GM23248 (cell line): ENCODE measurements around the gene EHBP1. TPM values are rescaled to one million over a fixed set of nuclear protein-coding genes. Genes with fewer than 3 reads are reported as not detected.

ENCODE experiments used
- DNase-seq: peaks from one replicate; pipeline ENCODE4 v3.0.0-alpha.2; 2015
- H2AFZ ChIP-seq: fragments of 200-600 bp; sonication (generic); 2 replicates; pipeline ENCODE4 v1.6.1; 2016; ENCODE audit warnings: antibody characterized with exemption
- H3F3A ChIP-seq: fragments of 200-600 bp; sonication (generic); 2 replicates; pipeline ENCODE4 v1.6.1; 2016; ENCODE audit warnings: mild to moderate bottlenecking, antibody characterized with exemption, mixed run types; ENCODE audit not compliant: insufficient read depth
- H3K27ac ChIP-seq: fragments of 200-600 bp; sonication (generic); 2 replicates; pipeline ENCODE4 v1.5.1; 2016; ENCODE audit warnings: mild to moderate bottlenecking
- H3K27me3 ChIP-seq: fragments of 200-600 bp; sonication (generic); replicated peaks from 2 replicates; pipeline ENCODE4 v1.6.1; 2016; ENCODE audit warnings: mild to moderate bottlenecking; ENCODE audit not compliant: insufficient read depth
- H3K36me3 ChIP-seq: fragments of 200-600 bp; sonication (generic); 2 replicates; pipeline ENCODE4 v1.6.1; 2016; ENCODE audit warnings: low read depth, mild to moderate bottlenecking
- H3K4me1 ChIP-seq: fragments of 200-600 bp; sonication (generic); 2 replicates; pipeline ENCODE4 v1.6.1; 2016; ENCODE audit warnings: mild to moderate bottlenecking; ENCODE audit not compliant: insufficient read depth
- H3K4me2 ChIP-seq: fragments of 200-600 bp; sonication (generic); one replicate; pipeline ENCODE4 v1.6.1; 2016; ENCODE audit warnings: mild to moderate bottlenecking; ENCODE audit not compliant: unreplicated experiment
- H3K4me3 ChIP-seq: fragments of 200-600 bp; sonication (generic); 2 replicates; pipeline ENCODE4 v1.5.1; 2016; ENCODE audit warnings: mild to moderate bottlenecking
- H3K79me2 ChIP-seq: fragments of 200-600 bp; sonication (generic); 2 replicates; pipeline ENCODE4 v1.6.1; 2016; ENCODE audit warnings: mild to moderate bottlenecking; ENCODE audit not compliant: insufficient read depth
- H3K9ac ChIP-seq: fragments of 200-600 bp; sonication (generic); 2 replicates; pipeline ENCODE4 v1.6.1; 2016; ENCODE audit warnings: mild to moderate bottlenecking
- H3K9me2 ChIP-seq: fragments of 200-600 bp; sonication (generic); 2 replicates; pipeline ENCODE4 v1.6.1; 2016; ENCODE audit warnings: mixed run types, mild to moderate bottlenecking, moderate library complexity; ENCODE audit not compliant: insufficient read depth
- H3K9me3 ChIP-seq: fragments of 200-600 bp; sonication (generic); one replicate; pipeline ENCODE4 v1.6.1; 2017; ENCODE audit warnings: low read depth
- H4K20me1 ChIP-seq: fragments of 200-600 bp; sonication (generic); 2 replicates; pipeline ENCODE4 v1.6.0; 2016; ENCODE audit not compliant: insufficient read depth
- EZH2 ChIP-seq: fragments of 200-600 bp; sonication (generic); IDR thresholded peaks from 2 replicates; pipeline ENCODE4 v1.6.1; 2018; ENCODE audit warnings: antibody characterized with exemption, mild to moderate bottlenecking; ENCODE audit not compliant: insufficient read depth, poor library complexity, severe bottlenecking
- EZH2phosphoT487 ChIP-seq: fragments of 200-600 bp; sonication (generic); IDR thresholded peaks from 2 replicates; pipeline ENCODE4 v1.6.1; 2018; ENCODE audit warnings: antibody characterized with exemption, moderate library complexity, mild to moderate bottlenecking, low read depth; ENCODE audit not compliant: insufficient read depth
- WGBS, 2 experiments: methylation state at CpG; one replicate each; pipeline ENCODE4 v1.1.6; 2015 to 2017; ENCODE audit warnings: low lambda C conversion rate in 2 of 2, low coverage in 1 of 2; ENCODE audit errors: missing lambda C conversion rate in 2 of 2; 5-methylcytosine and 5-hydroxymethylcytosine counted together
- in situ Hi-C: fragments of 300-500 bp; cut with MboI; formaldehyde crosslinking; loops from 2 replicates; pipeline ENCODE4 v1.15.0; 2020
- polyA plus RNA-seq: library from polyadenylated mRNA; unstranded; fragments of >200 nt; fragmentation: Nextera tagmentation; extraction: Ambion mirVana; gene quantifications from 2 replicates; pipeline ENCODE4 v1.2.1, GENCODE V29; 2016
- total RNA-seq: library from RNA; depleted of rRNA; stranded (reverse); fragments of >200 nt; shearing (Covaris generic); gene quantifications from 2 replicates; pipeline ENCODE4 v1.2.3, GENCODE V29; 2014

Gene EHBP1
- total and polyA plus RNA-seq, 2 experiments from 2014 or later, result 41.3 to 56.8 TPM

DNA sequence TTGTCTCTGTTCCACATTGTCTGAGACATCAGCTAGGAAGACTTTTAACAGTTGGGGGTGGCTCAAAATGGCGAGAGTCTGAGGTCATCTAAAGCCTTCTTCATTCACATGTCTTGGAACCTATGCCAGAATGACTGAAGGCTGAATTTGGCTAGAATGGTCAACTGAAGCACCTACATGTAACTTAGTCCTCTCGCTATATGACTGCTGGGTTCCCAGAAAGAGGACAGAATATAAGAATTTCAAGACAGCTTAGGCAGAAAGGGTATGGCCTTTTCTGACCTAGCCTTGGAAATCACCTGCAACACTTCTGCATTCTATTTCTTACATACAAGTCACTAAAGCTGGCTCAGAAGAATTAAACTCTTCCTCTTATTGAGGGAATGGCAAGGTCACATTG lies 269.5 kb downstream of the EHBP1 start:
- in situ Hi-C loops, result no loop called here
- Histone ChIP-seq H3K4me2 (no peak overlapping the region), H3K9me3 (no peaks in the 10 kb centered on the region), H3K27me3 (no peaks in the 10 kb centered on the region), H4K20me1 (no peaks in the 10 kb centered on the region), H3F3A (no peaks in the 10 kb centered on the region), H3K36me3 (peaks cover 46% of the 10 kb centered on the region), H3K79me2 (no peaks in the 10 kb centered on the region), H3K9me2 (no peaks in the 10 kb centered on the region), H3K4me3 (no peak overlapping the region), H3K27ac (no peak overlapping the region), H2AFZ (no peak overlapping the region), H3K9ac (no peak overlapping the region), H3K4me1 (no peaks in the 10 kb centered on the region)
- no peak for DNase-seq
- TF ChIP-seq EZH2, result no peak
- no peak for TF ChIP-seq EZH2phosphoT487
- WGBS, 2 experiments, result 100% methylated on average over 2 of the region's 2 CpGs

DNA sequence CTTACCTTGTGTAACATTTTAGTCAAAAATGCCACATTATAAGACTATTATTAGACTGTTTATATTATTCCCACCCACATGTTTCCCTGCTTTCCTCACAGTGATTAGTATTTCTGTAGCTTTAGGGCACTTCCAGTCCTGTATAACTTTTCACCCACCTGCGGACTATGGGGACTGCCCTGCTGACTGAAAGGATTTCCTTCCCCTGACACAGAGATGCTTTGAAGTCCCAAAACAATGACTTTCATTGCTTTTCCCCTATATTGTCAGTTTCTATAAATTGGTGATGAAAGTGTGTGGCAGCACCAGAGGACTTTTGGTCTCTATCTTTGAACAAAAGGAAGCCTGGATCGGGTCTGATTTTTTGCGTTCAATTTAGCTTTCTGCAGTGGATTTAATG lies 286.1 kb downstream of the EHBP1 start:
- H2AFZ ChIP-seq, result no peak overlapping the region
- H3K9me2 ChIP-seq, result no peaks in the 10 kb centered on the region
- in situ Hi-C loops, result no loop called here
- no peak overlapping the region for H3K4me3 ChIP-seq
- H3K9me3 ChIP-seq, result no peaks in the 10 kb centered on the region
- peaks cover 62% of the 10 kb centered on the region for H3K36me3 ChIP-seq
- no peak overlapping the region for H3K27ac ChIP-seq
- DNase-seq, result no peak
- H3K4me1 ChIP-seq, result no peaks in the 10 kb centered on the region
- TF ChIP-seq EZH2 (no peak), EZH2phosphoT487 (no peak)
- no peaks in the 10 kb centered on the region for H3K79me2 ChIP-seq
- no peaks in the 10 kb centered on the region; the same call in 1 of the 2 replicates for H3F3A ChIP-seq
- H3K4me2 ChIP-seq, result no peak overlapping the region
- 94 to 96% methylated on average over 3 of the region's 3 CpGs for WGBS, 2 experiments
- H4K20me1 ChIP-seq, result no peaks in the 10 kb centered on the region
- no peak overlapping the region for H3K9ac ChIP-seq
- H3K27me3 ChIP-seq, result no peaks in the 10 kb centered on the region

DNA sequence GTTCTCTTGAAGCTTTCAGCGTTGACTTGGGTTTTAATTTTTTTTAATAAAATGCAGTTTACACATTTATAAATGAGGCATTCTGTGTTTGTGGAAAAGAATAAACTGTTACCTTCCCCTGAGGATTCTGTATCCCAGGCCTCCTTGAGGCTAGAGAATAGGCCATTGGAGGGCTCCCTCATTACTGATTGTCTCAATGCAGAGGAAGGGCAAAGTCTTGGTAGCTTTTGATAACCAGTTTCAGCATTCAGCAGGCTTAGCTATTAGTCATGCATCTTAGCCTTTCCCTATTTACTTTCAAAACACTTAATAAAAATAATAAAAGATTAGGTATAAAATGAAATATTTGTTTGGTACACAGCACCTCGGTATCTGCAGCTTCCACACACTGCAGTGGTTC lies 287.0 kb downstream of the EHBP1 start:
- H3K9me2 ChIP-seq, result no peaks in the 10 kb centered on the region
- no peak overlapping the region for H3K4me3 ChIP-seq
- no peak overlapping the region for H3K27ac ChIP-seq
- H3F3A ChIP-seq, result peaks cover 4% of the 10 kb centered on the region; the same call in 1 of the 2 replicates
- no peak overlapping the region for H3K4me2 ChIP-seq
- H3K36me3 ChIP-seq, result peaks cover 64% of the 10 kb centered on the region
- no peaks in the 10 kb centered on the region for H3K9me3 ChIP-seq
- no peaks in the 10 kb centered on the region for H3K79me2 ChIP-seq
- no peak for DNase-seq
- H3K27me3 ChIP-seq, result no peaks in the 10 kb centered on the region
- H4K20me1 ChIP-seq, result no peaks in the 10 kb centered on the region
- WGBS, 2 experiments, result 96 to 100% methylated on average over 2 of the region's 2 CpGs
- no peak overlapping the region for H2AFZ ChIP-seq
- in situ Hi-C loops, result no loop called here
- TF ChIP-seq EZH2 (no peak), EZH2phosphoT487 (no peak)
- H3K4me1 ChIP-seq, result no peaks in the 10 kb centered on the region
- no peak overlapping the region for H3K9ac ChIP-seq

DNA sequence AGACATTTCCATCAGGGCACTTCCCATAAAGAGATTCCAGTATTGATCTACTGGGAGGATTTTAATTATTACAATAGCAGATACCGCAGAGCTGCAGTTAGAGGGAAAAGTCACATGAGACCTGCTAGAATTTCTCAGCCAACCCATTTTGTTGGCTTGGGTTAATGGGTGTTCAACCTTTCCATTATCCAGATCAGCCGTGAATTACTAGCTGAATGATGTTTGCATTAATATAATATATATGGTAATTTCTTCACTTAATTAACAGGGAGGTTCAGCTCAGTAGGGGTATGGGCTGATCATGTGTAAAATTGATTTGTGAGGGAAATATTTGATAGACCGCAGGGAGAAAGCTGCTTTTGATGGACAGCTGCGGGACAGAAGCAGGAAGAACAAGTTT lies 288.7 kb downstream of the EHBP1 start:
- no peak overlapping the region for H3K4me3 ChIP-seq
- no peaks in the 10 kb centered on the region for H3K79me2 ChIP-seq
- no peaks in the 10 kb centered on the region for H3K27me3 ChIP-seq
- H3K9ac ChIP-seq, result no peak overlapping the region
- no peaks in the 10 kb centered on the region for H4K20me1 ChIP-seq
- H3K36me3 ChIP-seq, result peaks cover 51% of the 10 kb centered on the region
- peaks cover 9% of the 10 kb centered on the region for H3K4me1 ChIP-seq
- in situ Hi-C loops, result no loop called here
- no peak overlapping the region for H2AFZ ChIP-seq
- H3F3A ChIP-seq, result peaks cover 13% of the 10 kb centered on the region; the same call in 1 of the 2 replicates
- 92 to 93% methylated on average over 4 of the region's 4 CpGs for WGBS, 2 experiments
- no peak overlapping the region for H3K4me2 ChIP-seq
- H3K9me2 ChIP-seq, result no peaks in the 10 kb centered on the region
- H3K27ac ChIP-seq, result no peak overlapping the region
- TF ChIP-seq EZH2phosphoT487 (no peak), EZH2 (no peak)
- H3K9me3 ChIP-seq, result no peaks in the 10 kb centered on the region
- no peak for DNase-seq

DNA sequence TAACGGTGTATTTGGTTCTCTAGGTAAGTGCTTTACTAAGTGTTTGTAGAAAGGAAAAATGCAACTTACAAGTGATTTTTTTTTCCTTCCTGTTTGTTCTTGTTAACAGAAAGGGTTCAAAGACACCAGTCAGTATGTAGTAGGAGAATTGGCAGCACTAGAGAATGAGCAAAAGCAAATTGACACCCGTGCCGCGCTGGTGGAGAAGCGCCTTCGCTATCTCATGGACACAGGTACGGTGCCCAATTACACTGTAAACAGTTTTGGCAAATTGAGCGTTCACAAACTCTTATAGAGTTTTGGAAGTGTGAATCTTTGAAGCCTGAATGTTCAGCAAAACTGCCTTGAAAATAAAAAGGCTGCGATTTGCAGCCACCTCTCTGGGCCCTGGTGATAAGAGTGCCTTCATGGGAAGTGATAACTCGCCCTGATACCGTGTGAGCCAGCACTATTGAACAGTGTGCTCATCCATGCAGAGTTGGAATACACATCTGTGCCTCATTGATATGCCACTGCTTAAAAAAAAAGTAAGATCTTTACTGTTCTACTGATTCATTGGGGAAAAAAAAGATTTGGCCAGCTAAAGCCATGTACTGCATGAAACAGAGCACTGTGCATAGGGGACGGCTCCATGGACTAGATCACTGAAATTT lies 291.1 kb downstream of the EHBP1 start:
- TF ChIP-seq EZH2phosphoT487, result no peak
- TF ChIP-seq EZH2, result no peak
- WGBS, 2 experiments, result 92 to 95% methylated on average over 12 of the region's 12 CpGs
- peaks cover 19% of the 10 kb centered on the region; the same call in 1 of the 2 replicates for H3F3A ChIP-seq
- no peaks in the 10 kb centered on the region for H3K9me3 ChIP-seq
- H3K27ac ChIP-seq, result no peak overlapping the region
- H3K36me3 ChIP-seq, result peaks cover 41% of the 10 kb centered on the region
- no peak overlapping the region for H3K4me2 ChIP-seq
- H3K79me2 ChIP-seq, result no peaks in the 10 kb centered on the region
- H4K20me1 ChIP-seq, result no peaks in the 10 kb centered on the region
- no peak overlapping the region for H3K4me3 ChIP-seq
- H3K9ac ChIP-seq, result no peak overlapping the region
- no peak overlapping the region for H2AFZ ChIP-seq
- in situ Hi-C loops, result no loop called here
- H3K27me3 ChIP-seq, result no peaks in the 10 kb centered on the region
- H3K4me1 ChIP-seq, result peaks cover 17% of the 10 kb centered on the region
- H3K9me2 ChIP-seq, result no peaks in the 10 kb centered on the region
- DNase-seq, result no peak
